Tibial nerve (tissue), 4 donors: Measurements from ENCODE around the gene FAM50A.

Experiments
- EP300 ChIP-seq, 2 donors: sonication (generic); formaldehyde crosslinking; IDR thresholded peaks; one replicate each; pipeline ENCODE4 v1.6.1; 2017; ENCODE audit warnings: antibody characterized with exemption in 2 of 2, mild to moderate bottlenecking in 1 of 2
- TF ChIP-seq, protein P1 (sequence below), 5 experiments: fragments of 200-600 bp in 3 of 5; fragments of 450-650 bp in 2 of 5; sonication (generic) in 3 of 5; IDR thresholded peaks; one replicate each; pipeline ENCODE4 v1.5.1; 2016 to 2019; ENCODE audit warnings: antibody characterized with exemption in 5 of 5, mild to moderate bottlenecking in 3 of 5, moderate library complexity in 2 of 5

DNA sequence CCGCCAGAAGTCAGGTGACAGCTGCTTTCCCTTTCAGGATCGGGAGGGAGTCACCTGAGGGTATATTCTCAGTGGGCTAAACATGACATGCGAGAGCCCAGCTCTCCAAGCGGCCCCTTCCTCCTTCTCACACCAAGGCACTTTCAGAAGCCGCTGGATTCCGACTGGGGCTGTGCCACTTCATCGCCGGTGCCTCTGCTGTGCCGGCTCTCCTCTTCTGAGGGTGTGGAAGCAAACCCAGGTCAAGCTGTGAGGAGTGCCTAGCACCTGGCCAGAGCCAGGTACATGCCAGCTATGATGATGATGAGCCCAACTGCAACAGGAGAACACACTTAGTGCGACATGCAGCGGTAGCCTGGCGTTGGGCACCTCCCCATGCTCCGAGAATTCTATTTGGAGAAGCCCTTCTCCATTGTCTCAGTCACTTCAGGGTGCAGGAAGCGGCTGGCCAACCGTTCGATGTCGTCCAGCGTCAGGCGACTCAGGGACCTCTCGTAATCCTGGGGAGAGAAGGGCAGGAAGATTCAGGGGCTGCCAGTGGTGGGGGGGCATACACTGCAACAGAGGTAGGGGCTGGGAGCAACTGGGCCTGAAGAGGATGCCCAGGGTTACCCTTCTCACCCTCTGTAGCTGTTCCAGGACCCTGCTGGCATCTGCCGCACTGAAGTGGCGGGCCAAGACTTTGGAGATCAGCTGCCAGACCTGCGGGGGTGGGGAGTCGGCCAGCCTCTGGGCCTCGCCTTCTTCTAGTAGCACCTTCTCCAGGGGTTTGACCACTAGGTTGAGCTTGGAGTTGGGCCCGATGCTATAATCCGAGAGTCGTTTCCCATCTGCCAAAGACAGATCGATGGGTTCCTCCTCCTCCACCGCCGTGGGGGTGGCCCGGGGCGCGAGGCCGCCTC is 41.5 kb downstream of the FAM50A start:
- TF ChIP-seq, protein P1, sequence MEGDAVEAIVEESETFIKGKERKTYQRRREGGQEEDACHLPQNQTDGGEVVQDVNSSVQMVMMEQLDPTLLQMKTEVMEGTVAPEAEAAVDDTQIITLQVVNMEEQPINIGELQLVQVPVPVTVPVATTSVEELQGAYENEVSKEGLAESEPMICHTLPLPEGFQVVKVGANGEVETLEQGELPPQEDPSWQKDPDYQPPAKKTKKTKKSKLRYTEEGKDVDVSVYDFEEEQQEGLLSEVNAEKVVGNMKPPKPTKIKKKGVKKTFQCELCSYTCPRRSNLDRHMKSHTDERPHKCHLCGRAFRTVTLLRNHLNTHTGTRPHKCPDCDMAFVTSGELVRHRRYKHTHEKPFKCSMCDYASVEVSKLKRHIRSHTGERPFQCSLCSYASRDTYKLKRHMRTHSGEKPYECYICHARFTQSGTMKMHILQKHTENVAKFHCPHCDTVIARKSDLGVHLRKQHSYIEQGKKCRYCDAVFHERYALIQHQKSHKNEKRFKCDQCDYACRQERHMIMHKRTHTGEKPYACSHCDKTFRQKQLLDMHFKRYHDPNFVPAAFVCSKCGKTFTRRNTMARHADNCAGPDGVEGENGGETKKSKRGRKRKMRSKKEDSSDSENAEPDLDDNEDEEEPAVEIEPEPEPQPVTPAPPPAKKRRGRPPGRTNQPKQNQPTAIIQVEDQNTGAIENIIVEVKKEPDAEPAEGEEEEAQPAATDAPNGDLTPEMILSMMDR (IDR thresholded peaks at IDR 0.05), result no peak
- no peak for TF ChIP-seq EP300 (IDR thresholded peaks at IDR 0.05)
